Panc1 (cell line): Measurements from ENCODE around the gene TWSG1. TPM values are rescaled to one million over a fixed set of nuclear protein-coding genes. Genes with fewer than 3 reads are reported as not detected.

Experiments
- ATAC-seq: fragments of 200-7000 bp; cut with Tn5 transposase; 2 replicates; pipeline ENCODE4 v1.9.1; 2020; ENCODE audit warnings: mild to moderate bottlenecking, moderate library complexity
- BruUV-seq: library from RNA; stranded (reverse); fragments of 400-500 nt; replicated peaks from 2 replicates; lab custom pipeline; 2021; lab: Mats Ljungman, UMichigan
- CTCF ChIA-PET: fragments of 300-600 bp; sonication (Branson Sonifier 250); formaldehyde crosslinking; loops from one replicate; lab custom pipeline; 2022; ENCODE audit warnings: antibody characterized with exemption; lab: Charles Lee
- POLR2A ChIA-PET: fragments of 300-600 bp; sonication (Branson Sonifier 250); formaldehyde crosslinking; loops from one replicate; lab custom pipeline; 2022; ENCODE audit warnings: antibody characterized with exemption; lab: Charles Lee
- DNase-seq: peaks from one replicate; pipeline ENCODE4 v3.0.0-alpha.2; 2010; ENCODE audit warnings: low read depth, low spot score
- H3K27ac ChIP-seq: 2 replicates; pipeline ENCODE4 v1.5.1; 2011; ENCODE audit warnings: mild to moderate bottlenecking, low read length, inconsistent platforms
- H3K27me3 ChIP-seq: fragments of 200-500 bp; sonication (Bioruptor generic); 2 replicates; pipeline ENCODE4 v1.6.0; 2014; ENCODE audit warnings: low read length, inconsistent platforms; ENCODE audit not compliant: control insufficient read depth, insufficient read depth
- H3K36me3 ChIP-seq: fragments of 200-500 bp; sonication (Bioruptor generic); 2 replicates; pipeline ENCODE4 v1.5.1; 2014; ENCODE audit warnings: inconsistent platforms, mild to moderate bottlenecking, low read length, moderate library complexity; ENCODE audit not compliant: control insufficient read depth, insufficient read depth
- H3K4me1 ChIP-seq: 2 replicates; pipeline ENCODE4 v1.5.1; 2011; ENCODE audit warnings: inconsistent platforms, mild to moderate bottlenecking, low read length, moderate library complexity; ENCODE audit not compliant: control insufficient read depth, insufficient read depth
- H3K4me3 ChIP-seq, 2 experiments: 2 replicates each; pipeline ENCODE4 v1.5.1; 2011 to 2012; ENCODE audit warnings: low read depth in 2 of 2, low read length in 2 of 2, mild to moderate bottlenecking in 2 of 2, inconsistent platforms in 1 of 2, moderate library complexity in 1 of 2
- H3K9me3 ChIP-seq: fragments of 200-500 bp; sonication (Bioruptor generic); 2 replicates; pipeline ENCODE4 v1.5.1; 2014; ENCODE audit warnings: low read depth, mild to moderate bottlenecking, inconsistent platforms, low read length, moderate library complexity; ENCODE audit not compliant: control insufficient read depth, insufficient read depth
- POLR2AphosphoS5 ChIP-seq: IDR thresholded peaks from 2 replicates; pipeline ENCODE4 v1.6.1; 2012; ENCODE audit warnings: mild to moderate bottlenecking, low read depth, low read length, moderate library complexity
- SIN3A ChIP-seq: IDR thresholded peaks from 2 replicates; pipeline ENCODE4 v1.6.1; 2012; ENCODE audit warnings: low read depth, mild to moderate bottlenecking, low read length, moderate library complexity, borderline replicate concordance; ENCODE audit not compliant: insufficient read depth
- TCF7L2 ChIP-seq: IDR thresholded peaks from 2 replicates; pipeline ENCODE4 v1.6.1; 2011; ENCODE audit warnings: mild to moderate bottlenecking, low read depth, low read length, inconsistent platforms
- in situ Hi-C: cut with HindIII; loops from 2 replicates; pipeline ENCODE4 v1.10.0; 2016; ENCODE audit warnings: low sequenced_read_pairs, low pct_unique_long_range_greater_than_20kb
- intact Hi-C: fragments of 100-400 bp; cut with micrococcal nuclease; formaldehyde crosslinking; loops from one replicate; pipeline ENCODE4 v1.10.0; 2022; ENCODE audit not compliant: unreplicated experiment
- total RNA-seq: library from RNA; stranded (reverse); gene quantifications from one replicate; pipeline ENCODE4 v1.2.1, GENCODE V29; 2021; ENCODE audit not compliant: unreplicated experiment
- TF ChIP-seq, protein P1 (sequence below), 2 experiments: IDR thresholded peaks; 2 replicates each; pipeline ENCODE4 v1.6.1; 2011 to 2012; ENCODE audit warnings: low read depth in 2 of 2, control low read depth in 1 of 2, low read length in 1 of 2, mild to moderate bottlenecking in 1 of 2, moderate library complexity in 1 of 2; ENCODE audit not compliant: insufficient read depth in 1 of 2
- TF ChIP-seq, protein P2 (sequence below): fragments of 450-650 bp; IDR thresholded peaks from 2 replicates; pipeline ENCODE4 v1.5.1; 2017; ENCODE audit warnings: mild to moderate bottlenecking

Gene TWSG1
- total RNA-seq, 1 experiment from 2014 or later: 54.1 TPM

DNA sequence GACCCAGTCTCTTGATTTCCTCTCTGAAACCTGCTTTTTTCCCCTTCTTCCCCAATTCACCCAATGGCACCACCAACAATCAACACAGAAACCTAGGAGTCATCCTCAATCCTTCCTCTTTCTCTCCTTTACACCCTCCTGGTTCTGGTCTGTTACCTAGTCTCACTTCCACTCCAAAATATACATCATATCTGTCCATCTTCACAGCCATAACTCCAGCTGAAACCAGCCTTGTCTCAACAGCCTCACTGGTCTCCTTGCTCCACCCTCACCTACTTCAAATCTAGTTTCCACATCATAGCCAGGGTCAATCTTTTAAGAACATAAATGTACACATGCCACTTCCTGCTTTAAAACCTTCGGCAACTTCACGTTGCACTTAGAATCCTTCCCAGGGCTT is 11.8 kb upstream of the TWSG1 start:
- Histone ChIP-seq H3K36me3 (no peaks in the 10 kb centered on the region), H3K4me3 (no peak overlapping the region), H3K4me1 (no peaks in the 10 kb centered on the region), H3K27ac (no peak overlapping the region), H3K9me3 (no peaks in the 10 kb centered on the region), H3K27me3 (no peaks in the 10 kb centered on the region)
- DNase-seq (no peak), ATAC-seq (no peak)
- no TSS peak for BruUV-seq
- TF ChIP-seq, protein P1, sequence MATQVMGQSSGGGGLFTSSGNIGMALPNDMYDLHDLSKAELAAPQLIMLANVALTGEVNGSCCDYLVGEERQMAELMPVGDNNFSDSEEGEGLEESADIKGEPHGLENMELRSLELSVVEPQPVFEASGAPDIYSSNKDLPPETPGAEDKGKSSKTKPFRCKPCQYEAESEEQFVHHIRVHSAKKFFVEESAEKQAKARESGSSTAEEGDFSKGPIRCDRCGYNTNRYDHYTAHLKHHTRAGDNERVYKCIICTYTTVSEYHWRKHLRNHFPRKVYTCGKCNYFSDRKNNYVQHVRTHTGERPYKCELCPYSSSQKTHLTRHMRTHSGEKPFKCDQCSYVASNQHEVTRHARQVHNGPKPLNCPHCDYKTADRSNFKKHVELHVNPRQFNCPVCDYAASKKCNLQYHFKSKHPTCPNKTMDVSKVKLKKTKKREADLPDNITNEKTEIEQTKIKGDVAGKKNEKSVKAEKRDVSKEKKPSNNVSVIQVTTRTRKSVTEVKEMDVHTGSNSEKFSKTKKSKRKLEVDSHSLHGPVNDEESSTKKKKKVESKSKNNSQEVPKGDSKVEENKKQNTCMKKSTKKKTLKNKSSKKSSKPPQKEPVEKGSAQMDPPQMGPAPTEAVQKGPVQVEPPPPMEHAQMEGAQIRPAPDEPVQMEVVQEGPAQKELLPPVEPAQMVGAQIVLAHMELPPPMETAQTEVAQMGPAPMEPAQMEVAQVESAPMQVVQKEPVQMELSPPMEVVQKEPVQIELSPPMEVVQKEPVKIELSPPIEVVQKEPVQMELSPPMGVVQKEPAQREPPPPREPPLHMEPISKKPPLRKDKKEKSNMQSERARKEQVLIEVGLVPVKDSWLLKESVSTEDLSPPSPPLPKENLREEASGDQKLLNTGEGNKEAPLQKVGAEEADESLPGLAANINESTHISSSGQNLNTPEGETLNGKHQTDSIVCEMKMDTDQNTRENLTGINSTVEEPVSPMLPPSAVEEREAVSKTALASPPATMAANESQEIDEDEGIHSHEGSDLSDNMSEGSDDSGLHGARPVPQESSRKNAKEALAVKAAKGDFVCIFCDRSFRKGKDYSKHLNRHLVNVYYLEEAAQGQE (IDR thresholded peaks at IDR 0.05; ENCODE audit: insufficient read depth in 1 of 2, low read depth in 2 of 2, low read length in 1 of 2): no peak
- no peak for TF ChIP-seq SIN3A
- no peak for TF ChIP-seq TCF7L2
- no peak for TF ChIP-seq POLR2AphosphoS5
- TF ChIP-seq, protein P2, sequence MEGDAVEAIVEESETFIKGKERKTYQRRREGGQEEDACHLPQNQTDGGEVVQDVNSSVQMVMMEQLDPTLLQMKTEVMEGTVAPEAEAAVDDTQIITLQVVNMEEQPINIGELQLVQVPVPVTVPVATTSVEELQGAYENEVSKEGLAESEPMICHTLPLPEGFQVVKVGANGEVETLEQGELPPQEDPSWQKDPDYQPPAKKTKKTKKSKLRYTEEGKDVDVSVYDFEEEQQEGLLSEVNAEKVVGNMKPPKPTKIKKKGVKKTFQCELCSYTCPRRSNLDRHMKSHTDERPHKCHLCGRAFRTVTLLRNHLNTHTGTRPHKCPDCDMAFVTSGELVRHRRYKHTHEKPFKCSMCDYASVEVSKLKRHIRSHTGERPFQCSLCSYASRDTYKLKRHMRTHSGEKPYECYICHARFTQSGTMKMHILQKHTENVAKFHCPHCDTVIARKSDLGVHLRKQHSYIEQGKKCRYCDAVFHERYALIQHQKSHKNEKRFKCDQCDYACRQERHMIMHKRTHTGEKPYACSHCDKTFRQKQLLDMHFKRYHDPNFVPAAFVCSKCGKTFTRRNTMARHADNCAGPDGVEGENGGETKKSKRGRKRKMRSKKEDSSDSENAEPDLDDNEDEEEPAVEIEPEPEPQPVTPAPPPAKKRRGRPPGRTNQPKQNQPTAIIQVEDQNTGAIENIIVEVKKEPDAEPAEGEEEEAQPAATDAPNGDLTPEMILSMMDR: no peak
- in situ Hi-C loops (no loop called here), intact Hi-C loops (no loop called here)
- ChIA-PET POLR2A (no interaction called here), CTCF (no interaction called here)

DNA sequence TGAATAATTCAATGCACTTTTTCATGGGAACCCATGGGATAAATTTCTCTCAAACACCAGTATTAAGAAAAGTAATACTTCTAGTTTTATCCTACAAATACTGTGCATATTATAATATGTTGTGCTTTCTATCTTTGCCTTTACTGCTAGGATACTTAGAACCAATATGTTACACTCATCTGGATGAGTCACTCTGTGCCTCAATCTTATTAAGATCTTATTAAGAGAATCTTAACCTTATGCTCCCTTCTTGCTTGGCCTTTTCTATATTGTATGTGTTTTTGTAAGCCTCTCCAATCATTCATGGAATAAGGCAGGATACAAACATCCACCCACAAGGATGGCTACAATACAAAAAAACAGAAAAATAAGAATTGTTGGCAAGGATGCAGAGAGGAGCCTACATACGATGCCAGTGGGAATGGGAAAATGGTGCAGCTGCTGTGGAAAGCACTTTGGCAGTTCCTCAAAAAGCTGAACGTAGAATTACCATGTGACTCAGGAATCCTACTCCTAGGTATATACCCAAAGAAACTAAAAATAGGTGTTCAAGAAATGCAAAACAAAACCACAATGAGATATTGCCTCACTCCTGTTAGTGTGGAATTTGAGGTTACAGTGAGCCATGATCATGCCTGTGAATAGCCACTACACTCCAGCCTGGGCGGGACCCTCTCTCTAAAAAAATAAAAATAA is 10.7 kb upstream of the TWSG1 start:
- no peaks in the 10 kb centered on the region for H3K27me3 ChIP-seq
- ChIA-PET POLR2A (no interaction called here), CTCF (no interaction called here)
- no peak for DNase-seq
- H3K4me3 ChIP-seq: no peak overlapping the region
- H3K27ac ChIP-seq: no peak overlapping the region
- H3K9me3 ChIP-seq: peaks cover 4% of the 10 kb centered on the region; the same call in 1 of the 2 replicates
- TF ChIP-seq, protein P2: no peak
- TF ChIP-seq, protein P1 (IDR thresholded peaks at IDR 0.05; ENCODE audit: insufficient read depth in 1 of 2, low read depth in 2 of 2, low read length in 1 of 2): no peak
- TF ChIP-seq TCF7L2: no peak
- TF ChIP-seq POLR2AphosphoS5: no peak
- TF ChIP-seq SIN3A: no peak
- in situ Hi-C loops (no loop called here), intact Hi-C loops (no loop called here)
- no TSS peak for BruUV-seq
- no peak for ATAC-seq
- H3K36me3 ChIP-seq: no peaks in the 10 kb centered on the region
- no peaks in the 10 kb centered on the region for H3K4me1 ChIP-seq
